ENCODE data around the gene TTLL11. TPM values are rescaled to one million over a fixed set of nuclear protein-coding genes. Genes with fewer than 3 reads are reported as not detected.
"Not testable (repeated sequence)": the region's sequence is repeated elsewhere in the genome, so short reads cannot be mapped to it uniquely, and the experiment has no call there.

Gene TTLL11
- total RNA-seq, 3 donors from 2014 or later = 6.0 to 22.2 (median 6.4) TPM

DNA sequence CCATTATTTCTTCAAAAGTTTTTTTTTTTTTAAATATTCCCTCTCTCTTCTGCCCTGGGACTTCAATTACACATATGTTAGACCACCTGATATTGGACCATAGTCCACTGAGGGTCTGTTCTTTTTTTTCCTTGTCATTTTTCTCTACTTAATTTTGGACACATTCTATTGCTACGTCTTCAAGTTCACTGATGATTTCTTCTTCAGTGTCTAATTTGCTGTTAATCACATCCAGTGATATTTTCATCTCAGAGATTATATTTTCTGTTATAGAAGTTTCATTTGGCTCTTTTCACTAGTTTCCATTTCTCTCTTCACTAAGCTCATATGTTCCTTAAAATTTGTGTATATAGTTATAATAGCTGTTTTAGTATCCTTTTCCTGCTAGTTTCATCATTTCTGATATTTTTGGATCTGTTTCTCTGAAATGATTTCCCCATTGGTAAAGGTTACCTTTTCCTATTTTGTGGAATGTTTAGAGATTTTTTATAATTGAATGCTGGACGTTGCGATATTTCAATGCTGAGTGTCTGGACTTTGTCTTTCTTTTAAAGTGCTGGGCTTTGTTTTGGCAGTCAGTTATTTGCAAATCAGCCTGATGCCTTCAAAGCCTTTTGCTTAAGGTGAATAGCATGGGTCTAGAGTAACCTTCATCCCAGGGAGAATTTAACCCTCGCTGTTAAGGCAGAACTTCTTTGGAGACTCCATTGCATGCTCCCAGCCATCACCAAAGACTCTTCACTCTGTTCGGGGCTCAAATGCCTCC lies 111.8 kb downstream of the TTLL11 start:
- TF ChIP-seq, protein P1, sequence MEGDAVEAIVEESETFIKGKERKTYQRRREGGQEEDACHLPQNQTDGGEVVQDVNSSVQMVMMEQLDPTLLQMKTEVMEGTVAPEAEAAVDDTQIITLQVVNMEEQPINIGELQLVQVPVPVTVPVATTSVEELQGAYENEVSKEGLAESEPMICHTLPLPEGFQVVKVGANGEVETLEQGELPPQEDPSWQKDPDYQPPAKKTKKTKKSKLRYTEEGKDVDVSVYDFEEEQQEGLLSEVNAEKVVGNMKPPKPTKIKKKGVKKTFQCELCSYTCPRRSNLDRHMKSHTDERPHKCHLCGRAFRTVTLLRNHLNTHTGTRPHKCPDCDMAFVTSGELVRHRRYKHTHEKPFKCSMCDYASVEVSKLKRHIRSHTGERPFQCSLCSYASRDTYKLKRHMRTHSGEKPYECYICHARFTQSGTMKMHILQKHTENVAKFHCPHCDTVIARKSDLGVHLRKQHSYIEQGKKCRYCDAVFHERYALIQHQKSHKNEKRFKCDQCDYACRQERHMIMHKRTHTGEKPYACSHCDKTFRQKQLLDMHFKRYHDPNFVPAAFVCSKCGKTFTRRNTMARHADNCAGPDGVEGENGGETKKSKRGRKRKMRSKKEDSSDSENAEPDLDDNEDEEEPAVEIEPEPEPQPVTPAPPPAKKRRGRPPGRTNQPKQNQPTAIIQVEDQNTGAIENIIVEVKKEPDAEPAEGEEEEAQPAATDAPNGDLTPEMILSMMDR (IDR thresholded peaks at IDR 0.05) = no peak
- Histone ChIP-seq H3K4me3 (no peak overlapping the region), H3K4me1 (ENCODE audit: low read depth) (peaks cover under 1% of the 10 kb centered on the region), H3K36me3 (ENCODE audit: low read depth) (no peaks in the 10 kb centered on the region), H3K9me3 (no peaks in the 10 kb centered on the region)
- ATAC-seq (no peak), DNase-seq (no peak)
- intact Hi-C loops (cut with DNase I, micrococcal nuclease) = no loop called here

- H3K9me3 ChIP-seq; intact Hi-C loops (cut with DNase I, micrococcal nuclease); ATAC-seq; DNase-seq; H3K36me3 ChIP-seq (ENCODE audit: low read depth); H3K4me3 ChIP-seq; H3K4me1 ChIP-seq (ENCODE audit: low read depth): not testable (repeated sequence)
Observed at GRCh38 chr9:121980665-121981064, 112.4 kb downstream of the TTLL11 start.

- no peak for DNase-seq
- no peaks in the 10 kb centered on the region for H3K36me3 ChIP-seq (ENCODE audit: low read depth)
- H3K9me3 ChIP-seq = no peaks in the 10 kb centered on the region
- no peak for ATAC-seq
- intact Hi-C loops (cut with DNase I, micrococcal nuclease) = no loop called here
- H3K4me3 ChIP-seq = no peak overlapping the region
- H3K4me1 ChIP-seq (ENCODE audit: low read depth) = peaks cover 15% of the 10 kb centered on the region
- TF ChIP-seq, protein P1 (IDR thresholded peaks at IDR 0.05) = no peak
Observed at GRCh38 chr9:121979736-121980135, 113.4 kb downstream of the TTLL11 start.

GRCh38 chr9:121976751-121977150 lies 116.4 kb downstream of the TTLL11 start:
- Histone ChIP-seq H3K4me1 (ENCODE audit: low read depth) (peaks cover 23% of the 10 kb centered on the region), H3K9me3 (no peaks in the 10 kb centered on the region), H3K36me3 (ENCODE audit: low read depth) (no peaks in the 10 kb centered on the region), H3K4me3 (no peak overlapping the region)
- intact Hi-C loops (cut with DNase I, micrococcal nuclease) = no loop called here
- no peak for ATAC-seq
- DNase-seq = no peak
- TF ChIP-seq, protein P1 (IDR thresholded peaks at IDR 0.05) = no peak

DNA sequence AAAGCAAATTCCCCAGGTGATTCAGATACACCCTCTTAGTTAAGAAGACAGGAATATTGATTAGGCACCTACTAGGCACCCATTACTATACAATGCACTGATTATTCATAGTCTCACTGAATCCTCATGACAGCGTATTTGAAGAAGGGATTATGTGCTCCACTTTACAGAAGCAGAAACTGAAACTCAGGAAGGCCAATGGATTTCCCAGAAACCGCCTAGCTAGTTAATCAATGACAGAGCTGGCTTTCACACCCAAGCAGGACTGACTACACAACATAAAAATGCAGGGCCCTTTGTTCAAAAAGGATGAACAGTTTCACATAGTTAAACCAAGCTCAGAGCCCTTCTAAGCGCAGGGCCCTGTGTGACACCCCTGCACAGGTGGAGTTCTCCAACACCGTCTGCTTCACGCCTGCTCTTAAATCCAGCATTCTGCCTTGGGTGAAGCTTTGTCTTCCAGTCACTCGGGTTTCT lies 117.3 kb downstream of the TTLL11 start:
- Histone ChIP-seq H3K4me1 (ENCODE audit: low read depth) (peaks cover 23% of the 10 kb centered on the region), H3K9me3 (no peaks in the 10 kb centered on the region), H3K4me3 (no peak overlapping the region), H3K36me3 (ENCODE audit: low read depth) (no peaks in the 10 kb centered on the region)
- intact Hi-C loops (cut with DNase I, micrococcal nuclease) = no loop called here
- TF ChIP-seq, protein P1 (IDR thresholded peaks at IDR 0.05) = no peak
- peak; percentile 90 for ATAC-seq
- peak in 2 of 3 donors; percentile 37 to 79 for DNase-seq

- TF ChIP-seq, protein P1 (IDR thresholded peaks at IDR 0.05) = no peak
- no peak overlapping the region for H3K4me3 ChIP-seq
- DNase-seq (no peak), ATAC-seq (no peak)
- H3K4me1 ChIP-seq (ENCODE audit: low read depth) = peaks cover 23% of the 10 kb centered on the region
- intact Hi-C loops (cut with DNase I, micrococcal nuclease) = no loop called here
- no peaks in the 10 kb centered on the region for H3K36me3 ChIP-seq (ENCODE audit: low read depth)
- no peaks in the 10 kb centered on the region for H3K9me3 ChIP-seq
Observed at GRCh38 chr9:121974421-121974820, 118.7 kb downstream of the TTLL11 start.

All from mucosa of descending colon (tissue), 3 donors.